Endodermal cell (in vitro differentiated cells): ENCODE results near the gene TTC7B. TPM values are rescaled to one million over a fixed set of nuclear protein-coding genes. Genes with fewer than 3 reads are reported as not detected.

Experiments used
- DNase-seq: peaks from one replicate; pipeline ENCODE4 v3.0.0-alpha.2; 2017
- H3K27ac ChIP-seq: 2 replicates; pipeline ENCODE4 v1.5.1; 2013; ENCODE audit warnings: mild to moderate bottlenecking, low read depth, low read length, moderate library complexity
- H3K27me3 ChIP-seq: 2 replicates; pipeline ENCODE4 v1.6.1; 2013; ENCODE audit warnings: mild to moderate bottlenecking, low read length, moderate library complexity; ENCODE audit not compliant: insufficient read depth, control insufficient read depth, poor library complexity, severe bottlenecking
- H3K36me3 ChIP-seq: 2 replicates; pipeline ENCODE4 v1.7.0; 2013; ENCODE audit warnings: mild to moderate bottlenecking, low read length, moderate library complexity; ENCODE audit not compliant: control insufficient read depth, insufficient read depth
- H3K4me1 ChIP-seq: one replicate; pipeline ENCODE4 v1.7.0; 2013; ENCODE audit warnings: low read length; ENCODE audit not compliant: control insufficient read depth, insufficient read depth
- H3K4me3 ChIP-seq: 2 replicates; pipeline ENCODE4 v1.5.1; 2013; ENCODE audit warnings: mild to moderate bottlenecking, low read length, moderate library complexity
- H3K9ac ChIP-seq: 2 replicates; pipeline ENCODE4 v1.6.1; 2013; ENCODE audit warnings: mild to moderate bottlenecking, low read length, moderate library complexity; ENCODE audit not compliant: poor library complexity, severe bottlenecking; ENCODE audit errors: extremely low read depth
- H3K9me3 ChIP-seq: 2 replicates; pipeline ENCODE4 v1.6.1; 2013; ENCODE audit warnings: mild to moderate bottlenecking, low read length, moderate library complexity; ENCODE audit not compliant: control insufficient read depth
- H3K27ac Mint-ChIP-seq: 2 replicates; pipeline ENCODE4 v1.8.0; 2020; ENCODE audit warnings: mixed read lengths
- H3K27me3 Mint-ChIP-seq: 2 replicates; pipeline ENCODE4 v1.8.0; 2021; ENCODE audit warnings: mild to moderate bottlenecking, mixed read lengths; ENCODE audit not compliant: insufficient read depth
- H3K36me3 Mint-ChIP-seq: 2 replicates; pipeline ENCODE4 v1.8.0; 2020; ENCODE audit warnings: low read depth, mixed read lengths
- H3K4me1 Mint-ChIP-seq: 2 replicates; pipeline ENCODE4 v1.8.0; 2020; ENCODE audit warnings: mixed read lengths
- H3K4me3 Mint-ChIP-seq: 2 replicates; pipeline ENCODE4 v1.8.0; 2020; ENCODE audit warnings: mild to moderate bottlenecking, moderate library complexity, mixed read lengths
- H3K9me3 Mint-ChIP-seq: 2 replicates; pipeline ENCODE4 v1.8.0; 2020; ENCODE audit warnings: mild to moderate bottlenecking, mixed read lengths
- WGBS, 2 experiments: methylation state at CpG; one replicate each; pipeline versions ENCODE4 v1.1.5 to v1.1.7; 2013; ENCODE audit warnings: missing lambda C conversion rate in 2 of 2, mixed read lengths in 1 of 2; ENCODE audit not compliant: insufficient coverage in 1 of 2, insufficient read length in 1 of 2; 5-methylcytosine and 5-hydroxymethylcytosine counted together
- total RNA-seq, 2 donors: library from RNA; stranded (reverse); fragmentation: NEBNext Ultra II Directional in 1 of 2; extraction: Animal tissue kit (Norgen Biotek cat#: 25700) in 1 of 2; gene quantifications; 2 replicates in 1 of 2; 3 replicates in 1 of 2; pipeline ENCODE4 v1.2.1, GENCODE V29; 2021
- TF ChIP-seq, protein P1 (sequence below): fragments of 200-600 bp; sonication (generic); conservative IDR thresholded peaks from 2 replicates; pipeline ENCODE4 v1.5.0; 2021; ENCODE audit warnings: antibody characterized with exemption, mild to moderate bottlenecking

TTC7B gene
- total RNA-seq, 2 donors from 2014 or later, result 51.3 to 62.6 TPM

DNA sequence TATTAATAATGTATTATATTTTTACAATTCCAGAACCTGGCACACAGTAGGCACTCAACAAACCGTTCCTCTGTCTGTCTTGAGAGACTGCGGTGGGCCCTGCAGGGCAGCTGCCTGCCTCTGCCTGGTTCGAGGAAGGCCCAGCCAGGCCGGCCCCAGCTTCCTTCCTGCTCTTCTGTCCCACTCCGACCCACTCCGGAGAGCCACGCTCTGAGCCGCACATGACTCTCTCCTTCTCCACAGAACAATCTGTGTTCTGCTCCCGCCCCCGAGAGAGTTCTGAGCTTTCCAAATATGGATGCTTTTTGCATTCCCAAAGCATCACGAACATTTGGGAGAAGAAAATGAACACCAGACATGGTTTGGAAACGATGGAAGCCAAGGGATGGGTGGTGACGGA, 57.3 kb downstream of the TTC7B start:
- Histone ChIP-seq H3K9me3 (peaks cover 14% of the 10 kb centered on the region), H3K36me3 (no peaks in the 10 kb centered on the region), H3K9ac (no peak overlapping the region), H3K27ac (no peak overlapping the region), H3K4me3 (no peak overlapping the region), H3K4me1 (no peaks in the 10 kb centered on the region), H3K27me3 (peaks cover 6% of the 10 kb centered on the region)
- Mint-ChIP-seq H3K9me3 (peaks cover 13% of the 10 kb centered on the region), H3K4me3 (peak overlapping the region; percentile 35), H3K27me3 (peaks cover 10% of the 10 kb centered on the region), H3K27ac (no peak overlapping the region), H3K36me3 (peaks cover 7% of the 10 kb centered on the region), H3K4me1 (peaks cover 17% of the 10 kb centered on the region)
- 87 to 97% methylated on average over 5 to 13 of the region's 13 CpGs for WGBS, 2 experiments
- DNase-seq, result no peak
- TF ChIP-seq, protein P1, sequence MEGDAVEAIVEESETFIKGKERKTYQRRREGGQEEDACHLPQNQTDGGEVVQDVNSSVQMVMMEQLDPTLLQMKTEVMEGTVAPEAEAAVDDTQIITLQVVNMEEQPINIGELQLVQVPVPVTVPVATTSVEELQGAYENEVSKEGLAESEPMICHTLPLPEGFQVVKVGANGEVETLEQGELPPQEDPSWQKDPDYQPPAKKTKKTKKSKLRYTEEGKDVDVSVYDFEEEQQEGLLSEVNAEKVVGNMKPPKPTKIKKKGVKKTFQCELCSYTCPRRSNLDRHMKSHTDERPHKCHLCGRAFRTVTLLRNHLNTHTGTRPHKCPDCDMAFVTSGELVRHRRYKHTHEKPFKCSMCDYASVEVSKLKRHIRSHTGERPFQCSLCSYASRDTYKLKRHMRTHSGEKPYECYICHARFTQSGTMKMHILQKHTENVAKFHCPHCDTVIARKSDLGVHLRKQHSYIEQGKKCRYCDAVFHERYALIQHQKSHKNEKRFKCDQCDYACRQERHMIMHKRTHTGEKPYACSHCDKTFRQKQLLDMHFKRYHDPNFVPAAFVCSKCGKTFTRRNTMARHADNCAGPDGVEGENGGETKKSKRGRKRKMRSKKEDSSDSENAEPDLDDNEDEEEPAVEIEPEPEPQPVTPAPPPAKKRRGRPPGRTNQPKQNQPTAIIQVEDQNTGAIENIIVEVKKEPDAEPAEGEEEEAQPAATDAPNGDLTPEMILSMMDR, result no peak

DNA sequence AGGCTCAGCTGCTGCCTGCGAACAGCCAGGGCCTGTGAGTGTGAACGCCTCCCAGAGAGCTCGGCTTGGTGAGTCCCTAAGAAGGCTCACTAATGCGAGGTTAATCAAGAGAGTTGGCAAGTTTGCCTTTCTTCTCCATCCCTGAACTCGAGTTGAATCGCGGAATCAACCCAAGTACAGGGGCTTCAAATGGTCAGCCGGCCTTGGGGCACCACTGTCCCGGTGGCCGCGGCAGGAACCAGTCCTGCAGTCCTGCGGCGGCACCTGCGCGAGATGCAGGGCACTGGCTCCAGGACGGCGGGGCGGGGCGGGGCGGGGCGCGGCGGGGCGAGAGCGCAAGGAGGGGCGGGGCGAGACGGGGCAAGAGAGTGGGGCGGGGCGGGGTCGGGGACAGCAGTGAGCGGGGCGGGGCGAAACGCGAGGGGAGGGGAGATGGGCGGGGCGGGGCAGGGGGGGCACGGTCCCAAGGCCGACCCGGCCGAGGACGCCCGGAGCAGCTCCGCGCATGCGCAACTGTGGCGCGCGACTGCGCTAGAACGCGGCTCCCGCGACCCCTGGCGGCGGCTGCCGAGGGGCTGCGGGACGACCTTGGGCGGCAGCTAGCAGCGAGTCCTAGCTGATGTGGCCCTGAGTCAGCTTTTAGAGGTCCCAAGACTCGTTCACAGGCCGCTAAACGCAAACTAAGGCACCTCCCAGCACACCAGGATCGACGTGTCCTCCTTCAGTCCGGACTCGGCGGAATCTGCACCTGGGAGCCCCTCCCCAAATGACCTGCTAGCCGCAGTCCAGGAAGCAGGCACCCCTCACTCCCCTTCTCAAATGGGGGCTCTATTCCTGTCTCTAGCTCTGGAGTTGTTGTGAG, 58.0 kb downstream of the TTC7B start:
- TF ChIP-seq, protein P1, result peak; percentile 92
- peaks cover 8% of the 10 kb centered on the region for H3K9me3 ChIP-seq
- peak overlapping the region; percentile 78 for H3K4me3 ChIP-seq
- Mint-ChIP-seq H3K4me1 (peaks cover 19% of the 10 kb centered on the region), H3K27ac (peak overlapping the region; percentile 91), H3K27me3 (peaks cover 10% of the 10 kb centered on the region), H3K36me3 (peaks cover 5% of the 10 kb centered on the region), H3K4me3 (peak overlapping the region; percentile 46), H3K9me3 (peaks cover 8% of the 10 kb centered on the region)
- no peak overlapping the region for H3K27ac ChIP-seq
- H3K4me1 ChIP-seq, result peaks cover under 1% of the 10 kb centered on the region
- H3K27me3 ChIP-seq, result peaks cover 6% of the 10 kb centered on the region
- WGBS, 2 experiments, result 5 to 19% methylated on average over 7 to 58 of the region's 71 CpGs
- peak; percentile 98 for DNase-seq
- H3K36me3 ChIP-seq, result no peaks in the 10 kb centered on the region
- no peak overlapping the region for H3K9ac ChIP-seq

GRCh38 chr14:90757452-90757851, 58.8 kb downstream of the TTC7B start:
- H3K27me3 ChIP-seq, result peaks cover 6% of the 10 kb centered on the region
- H3K9ac ChIP-seq, result no peak overlapping the region
- DNase-seq, result no peak
- H3K27ac ChIP-seq, result no peak overlapping the region
- Mint-ChIP-seq H3K27me3 (peaks cover 10% of the 10 kb centered on the region), H3K27ac (no peak overlapping the region), H3K4me1 (peaks cover 26% of the 10 kb centered on the region), H3K4me3 (peak overlapping the region; percentile 46), H3K36me3 (no peaks in the 10 kb centered on the region), H3K9me3 (no peaks in the 10 kb centered on the region)
- 87 to 88% methylated on average over 2 to 3 of the region's 3 CpGs for WGBS, 2 experiments
- H3K9me3 ChIP-seq, result peaks cover under 1% of the 10 kb centered on the region
- no peaks in the 10 kb centered on the region for H3K36me3 ChIP-seq
- H3K4me3 ChIP-seq, result peak overlapping the region; percentile 78
- TF ChIP-seq, protein P1, result no peak
- peaks cover 9% of the 10 kb centered on the region for H3K4me1 ChIP-seq
